Psoas muscle (tissue), 8 donors: Measurements from ENCODE around the gene ACSL6. TPM values are rescaled to one million over a fixed set of nuclear protein-coding genes. Genes with fewer than 3 reads are reported as not detected.

ENCODE experiments used
- ATAC-seq, 4 donors: fragments of 200-7000 bp; cut with Tn5 transposase; one replicate each; pipeline ENCODE4 v1.9.1; 2020; ENCODE audit warnings: moderate library complexity in 3 of 4, mild to moderate bottlenecking in 2 of 4
- DNase-seq, 2 donors: peaks; one replicate each; pipeline ENCODE4 v3.0.0-alpha.2; 2020
- H3K27ac ChIP-seq: fragments of 200-600 bp; one replicate; pipeline ENCODE4 v1.8.0; 2022
- H3K27me3 ChIP-seq, 3 donors: fragments of 200-600 bp in 1 of 3; one replicate each; pipeline versions ENCODE4 v1.6.1 to v1.8.0; 2013 to 2022; ENCODE audit warnings: low read length in 2 of 3, mild to moderate bottlenecking in 2 of 3, moderate library complexity in 1 of 3; ENCODE audit not compliant: insufficient read depth in 3 of 3
- H3K36me3 ChIP-seq, 2 donors: fragments of 200-600 bp in 1 of 2; one replicate each; pipeline versions ENCODE4 v1.6.1 to v1.8.0; 2013 to 2022; ENCODE audit warnings: low read depth in 1 of 2, mild to moderate bottlenecking in 1 of 2, moderate library complexity in 1 of 2; ENCODE audit not compliant: insufficient read depth in 1 of 2
- H3K4me1 ChIP-seq: fragments of 200-600 bp; one replicate; pipeline ENCODE4 v1.8.0; 2022
- H3K4me3 ChIP-seq: fragments of 200-600 bp; one replicate; pipeline ENCODE4 v1.8.0; 2022; ENCODE audit warnings: mild to moderate bottlenecking
- H3K9me3 ChIP-seq: fragments of 200-600 bp; one replicate; pipeline ENCODE4 v1.8.0; 2022
- WGBS, 3 donors: extraction: QIAGEN DNeasy Blood & Tissue Kit; methylation state at CpG; one replicate each; pipeline versions ENCODE4 v1.1.6 to v1.1.7; 2013; 5-methylcytosine and 5-hydroxymethylcytosine counted together
- intact Hi-C, 2 donors: fragments of 100-400 bp; cut with DNase I; formaldehyde crosslinking; loops; one replicate each; pipeline versions ENCODE4 v1.11.0 to v1.14.2; 2022
- polyA plus RNA-seq, 3 donors: library from polyadenylated mRNA; stranded (reverse); fragments of 200-250 nt; gene quantifications; one replicate each; pipeline ENCODE4 v1.2.3, GENCODE V29; 2013
- total RNA-seq, 4 donors: library from RNA; stranded (reverse); fragmentation: NEBNext Ultra II Directional in 2 of 4; extraction: Animal tissue kit (Norgen Biotek cat#: 25700) in 2 of 4; gene quantifications; one replicate each; pipeline versions ENCODE4 v1.2.1 to v1.2.4, GENCODE V29; 2021 to 2023
- TF ChIP-seq, protein P1 (sequence below): fragments of 200-600 bp; IDR thresholded peaks from one replicate; pipeline ENCODE4 v1.8.0; 2022; ENCODE audit warnings: antibody characterized with exemption
- donor health status: healthy with polysubstance abuse.
- donor health status: DM: no; HTN: no; CAD: no; lungs with moderate emphysema.
- donor health status: Bipolar disorder and iron deficiency.
- donor health status: healthy.
- donor health status: DM: yes; HTN: yes; CAD: no.
- donor health status: DM: no; HTN: no; CAD: no.
- donor health status: DM: no; HTN: no; CAD: no.
- donor health status: DM: yes; HTN: yes; CAD: no.

ACSL6 gene
- total and polyA plus RNA-seq, 7 donors, result 0.12 to 2.2 (median 0.52) TPM

DNA sequence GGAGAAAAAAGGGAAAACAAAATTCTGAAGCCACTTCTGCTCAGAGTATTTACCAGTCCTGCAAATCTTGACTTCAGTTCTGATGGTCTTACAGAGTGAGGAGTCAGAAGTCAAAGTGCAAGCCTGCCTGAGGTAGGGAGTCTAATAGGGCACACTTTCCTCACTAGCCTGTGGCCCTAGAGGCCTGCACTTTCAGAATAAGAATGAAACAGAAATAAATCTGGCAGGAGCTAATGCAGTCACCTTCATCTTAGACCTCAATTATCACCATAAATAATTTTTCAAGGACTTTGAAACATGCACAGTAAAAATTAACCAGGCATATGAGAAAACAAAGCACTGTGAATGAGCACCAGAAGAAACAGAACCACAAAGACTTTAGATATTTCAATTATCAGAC lies 20.7 kb upstream of the ACSL6 start:
- no peak for DNase-seq
- TF ChIP-seq, protein P1, sequence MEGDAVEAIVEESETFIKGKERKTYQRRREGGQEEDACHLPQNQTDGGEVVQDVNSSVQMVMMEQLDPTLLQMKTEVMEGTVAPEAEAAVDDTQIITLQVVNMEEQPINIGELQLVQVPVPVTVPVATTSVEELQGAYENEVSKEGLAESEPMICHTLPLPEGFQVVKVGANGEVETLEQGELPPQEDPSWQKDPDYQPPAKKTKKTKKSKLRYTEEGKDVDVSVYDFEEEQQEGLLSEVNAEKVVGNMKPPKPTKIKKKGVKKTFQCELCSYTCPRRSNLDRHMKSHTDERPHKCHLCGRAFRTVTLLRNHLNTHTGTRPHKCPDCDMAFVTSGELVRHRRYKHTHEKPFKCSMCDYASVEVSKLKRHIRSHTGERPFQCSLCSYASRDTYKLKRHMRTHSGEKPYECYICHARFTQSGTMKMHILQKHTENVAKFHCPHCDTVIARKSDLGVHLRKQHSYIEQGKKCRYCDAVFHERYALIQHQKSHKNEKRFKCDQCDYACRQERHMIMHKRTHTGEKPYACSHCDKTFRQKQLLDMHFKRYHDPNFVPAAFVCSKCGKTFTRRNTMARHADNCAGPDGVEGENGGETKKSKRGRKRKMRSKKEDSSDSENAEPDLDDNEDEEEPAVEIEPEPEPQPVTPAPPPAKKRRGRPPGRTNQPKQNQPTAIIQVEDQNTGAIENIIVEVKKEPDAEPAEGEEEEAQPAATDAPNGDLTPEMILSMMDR, result no peak
- ATAC-seq, result no peak

DNA sequence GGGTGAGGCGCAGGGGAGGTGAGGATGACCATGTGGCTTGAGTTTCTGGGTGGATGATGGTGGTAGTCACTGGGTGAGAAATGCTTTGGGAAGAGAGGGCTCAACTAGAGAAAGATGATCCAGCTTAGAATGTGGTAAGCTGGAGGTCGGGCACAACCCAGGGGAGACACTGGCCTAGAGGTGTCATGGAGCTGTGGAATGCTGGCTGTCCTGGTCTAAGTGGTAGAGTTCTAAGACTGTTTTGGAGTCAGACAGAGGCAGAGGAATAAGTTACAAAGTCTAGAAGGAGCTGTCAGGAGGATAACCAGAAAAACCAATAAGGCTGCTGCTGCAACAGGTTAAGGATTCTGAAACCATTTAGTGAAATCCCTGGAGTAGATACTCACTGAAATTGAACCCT lies 19.2 kb upstream of the ACSL6 start:
- Histone ChIP-seq H3K9me3 (peaks cover 3% of the 10 kb centered on the region), H3K4me3 (no peak overlapping the region), H3K27ac (no peak overlapping the region), H3K4me1 (no peaks in the 10 kb centered on the region), H3K36me3 (no peaks in the 10 kb centered on the region), H3K27me3 (peaks cover 0 to 2% (median 0%) of the 10 kb centered on the region in 3 donors)
- DNase-seq (no peak), ATAC-seq (no peak)
- WGBS, 3 donors, result 89 to 93% (median 91%) methylated on average over 2 of the region's 2 CpGs
- TF ChIP-seq, protein P1, result no peak
- intact Hi-C loops, result no loop called here

More for the DNA sequence above, 20.7 kb upstream of the ACSL6 start:
- H3K4me1 ChIP-seq, result no peaks in the 10 kb centered on the region
- no peak overlapping the region for H3K4me3 ChIP-seq
- H3K9me3 ChIP-seq, result peaks cover 3% of the 10 kb centered on the region
- H3K27me3 ChIP-seq, result peaks cover 0 to 2% (median 0%) of the 10 kb centered on the region in 3 donors
- H3K27ac ChIP-seq, result no peak overlapping the region
- H3K36me3 ChIP-seq, result no peaks in the 10 kb centered on the region
- intact Hi-C loops, result no loop called here

DNA sequence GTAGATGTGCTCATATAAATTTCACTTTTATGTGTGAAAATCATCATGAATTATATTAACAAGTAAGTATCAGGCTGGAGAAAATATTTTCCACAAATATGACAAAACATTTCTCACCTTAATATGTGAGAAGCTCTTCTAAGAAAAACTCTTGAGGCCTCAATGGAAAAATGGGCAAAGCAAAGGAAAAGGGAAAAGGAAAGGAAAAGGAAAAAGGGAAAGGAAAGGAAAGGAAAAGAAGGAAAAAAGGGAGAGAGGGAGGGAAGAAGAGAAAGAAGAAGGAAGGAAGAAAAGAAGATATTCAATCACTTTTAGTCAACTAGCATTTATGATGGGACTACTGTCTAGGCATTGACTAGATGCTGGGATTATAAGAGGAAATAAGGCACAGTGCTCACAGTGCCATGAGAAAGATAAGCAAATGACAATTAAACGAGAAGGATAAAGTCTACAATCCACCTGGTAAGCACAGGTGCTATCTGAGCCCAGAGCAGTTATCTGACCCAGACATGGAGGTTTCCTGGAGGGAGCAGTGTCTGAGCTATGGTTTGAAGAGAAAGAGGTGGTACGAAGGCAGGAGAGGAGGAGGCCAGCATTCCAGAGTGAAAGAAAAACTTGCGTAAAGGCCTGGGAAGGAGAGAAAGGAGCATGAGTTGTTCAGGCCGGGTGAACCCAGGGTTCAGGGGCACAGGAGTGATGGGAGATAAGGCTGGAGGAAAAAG lies 18.3 kb upstream of the ACSL6 start:
- Histone ChIP-seq H3K27me3 (no peaks in the 10 kb centered on the region), H3K4me3 (no peak overlapping the region), H3K27ac (no peak overlapping the region), H3K36me3 (no peaks in the 10 kb centered on the region), H3K9me3 (no peaks in the 10 kb centered on the region), H3K4me1 (no peaks in the 10 kb centered on the region)
- intact Hi-C loops, result no loop called here
- DNase-seq, result no peak
- no peak for ATAC-seq
- TF ChIP-seq, protein P1, result no peak
- WGBS, 3 donors, result 83 to 84% (median 84%) methylated on average over 4 of the region's 4 CpGs

DNA sequence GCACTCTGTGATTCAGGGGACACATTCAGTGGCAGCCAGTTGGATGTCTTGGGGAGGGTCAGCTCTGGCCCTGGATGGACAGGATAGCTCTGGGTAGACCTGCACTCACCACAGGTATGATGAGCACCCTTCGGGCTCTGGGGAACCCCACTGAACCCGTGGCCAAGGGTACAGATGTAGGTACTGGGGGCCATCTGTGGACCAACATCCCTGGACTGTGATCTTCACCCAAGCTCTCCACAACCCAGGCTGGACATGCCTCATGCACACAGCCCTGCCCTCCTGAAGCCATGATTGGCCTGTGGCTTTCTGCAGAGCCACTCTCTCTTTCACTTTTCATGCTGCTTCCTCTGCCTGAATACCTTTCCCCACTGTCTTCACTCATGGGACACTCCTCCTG lies 15.6 kb upstream of the ACSL6 start:
- no peak overlapping the region for H3K4me3 ChIP-seq
- TF ChIP-seq, protein P1, result no peak
- 73 to 75% methylated on average over 2 of the region's 2 CpGs; no CpG with 5 or more reads in 1 of the 3 donors for WGBS, 3 donors
- no peaks in the 10 kb centered on the region for H3K4me1 ChIP-seq
- H3K27me3 ChIP-seq, result no peaks in the 10 kb centered on the region
- no peak overlapping the region for H3K27ac ChIP-seq
- no peaks in the 10 kb centered on the region for H3K36me3 ChIP-seq
- peak in 1 of 2 donors; percentile 19 for DNase-seq
- intact Hi-C loops, result no loop called here
- no peaks in the 10 kb centered on the region for H3K9me3 ChIP-seq
- ATAC-seq, result no peak
